ENCODE results near the gene SOWAHB. TPM values are rescaled to one million over a fixed set of nuclear protein-coding genes. Genes with fewer than 3 reads are reported as not detected.

The SOWAHB gene
- total and polyA plus RNA-seq, 8 donors: 0.73 to 29.0 (median 6.1) TPM

- DNase-seq: peak; percentile 51 to 82
- H3K9me3 ChIP-seq: no peaks in the 10 kb centered on the region
Measured at GRCh38 chr4:76867880-76868655, 29.9 kb downstream of the SOWAHB start.

DNA sequence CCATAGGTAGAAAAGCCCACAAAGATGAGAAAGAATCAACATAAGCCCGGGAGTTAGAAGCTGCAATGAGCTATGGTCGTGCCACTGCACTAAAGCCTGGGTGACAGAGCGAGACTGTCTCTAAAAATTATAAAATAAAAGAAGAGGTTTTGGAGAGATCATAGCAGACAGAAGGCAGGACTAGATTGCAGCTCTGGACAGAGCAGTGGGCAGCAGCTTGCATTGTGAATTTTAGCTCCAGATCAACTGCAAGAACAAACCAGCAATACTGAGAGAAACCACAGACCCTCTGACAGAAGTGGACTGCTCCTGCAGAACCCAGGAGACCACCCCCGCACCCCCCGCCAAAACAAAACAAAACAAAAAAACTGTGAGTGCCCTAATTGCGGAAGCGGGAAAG is 30.6 kb downstream of the SOWAHB start:
- intact Hi-C loops (cut with DNase I; ENCODE audit: low total_unique reads): loop anchor here (10.0 kb wide), 1 partner anchor 53 kb away; no protein-coding TSS in a partner anchor
- Histone ChIP-seq H3K27ac (no peak overlapping the region), H3K4me3 (no peak overlapping the region), H3K27me3 (no peaks in the 10 kb centered on the region), H3K9me3 (no peaks in the 10 kb centered on the region), H3K36me3 (no peaks in the 10 kb centered on the region), H3K4me1 (no peaks in the 10 kb centered on the region)
- no peak for DNase-seq
- TF ChIP-seq POLR2AphosphoS5 (IDR thresholded peaks at IDR 0.05): no peak
- TF ChIP-seq POLR2A (IDR thresholded peaks at IDR 0.05): no peak
- no peak for TF ChIP-seq EP300 (IDR thresholded peaks at IDR 0.05)
- no peak for TF ChIP-seq CTCF (IDR thresholded peaks at IDR 0.05)
- 81 to 91% (median 85%) methylated on average over 7 of the region's 7 CpGs for WGBS, 5 donors

More at GRCh38 chr4:76867880-76868655, 29.9 kb downstream of the SOWAHB start:
- 43 to 61% (median 48%) methylated on average over 15 to 16 of the region's 16 CpGs for WGBS, 5 donors
- Histone ChIP-seq H3K27ac (no peak overlapping the region), H3K27me3 (no peaks in the 10 kb centered on the region), H3K4me1 (no peaks in the 10 kb centered on the region), H3K36me3 (no peaks in the 10 kb centered on the region), H3K4me3 (no peak overlapping the region)
- no peak for TF ChIP-seq POLR2A (IDR thresholded peaks at IDR 0.05)
- no peak for TF ChIP-seq POLR2AphosphoS5 (IDR thresholded peaks at IDR 0.05)
- intact Hi-C loops (cut with DNase I; ENCODE audit: low total_unique reads): loop anchor here (10.0 kb wide), 1 partner anchor 53 kb away; no protein-coding TSS in a partner anchor

DNA sequence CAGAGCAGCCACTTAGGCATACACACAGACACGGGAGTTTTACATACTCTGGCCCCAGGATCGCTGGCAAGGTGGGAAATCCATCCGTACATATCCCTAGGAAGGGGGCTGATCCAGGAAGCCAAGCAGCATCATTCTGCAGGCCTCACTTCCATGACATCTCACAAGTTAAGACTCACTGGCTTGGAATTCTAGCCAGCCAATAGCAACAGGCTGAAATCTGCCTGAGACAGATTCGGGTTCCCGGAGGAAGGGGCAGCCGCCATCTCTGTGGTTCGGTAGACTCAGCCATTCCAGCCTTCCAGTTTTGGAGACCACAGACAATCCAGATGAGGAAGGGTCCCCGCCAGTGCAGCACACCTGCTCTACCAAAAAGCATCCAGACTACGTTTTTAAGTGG is 31.3 kb downstream of the SOWAHB start:
- H3K4me1 ChIP-seq: no peaks in the 10 kb centered on the region
- intact Hi-C loops (cut with DNase I; ENCODE audit: low total_unique reads): loop anchor here (10.0 kb wide), 1 partner anchor 52 kb away; no protein-coding TSS in a partner anchor
- no peak for TF ChIP-seq EP300 (IDR thresholded peaks at IDR 0.05)
- TF ChIP-seq CTCF (IDR thresholded peaks at IDR 0.05): no peak
- no peak for TF ChIP-seq POLR2A (IDR thresholded peaks at IDR 0.05)
- no peak for TF ChIP-seq POLR2AphosphoS5 (IDR thresholded peaks at IDR 0.05)
- H3K9me3 ChIP-seq: no peaks in the 10 kb centered on the region
- WGBS, 5 donors: 83 to 96% (median 91%) methylated on average over 2 to 9 of the region's 9 CpGs
- no peaks in the 10 kb centered on the region for H3K36me3 ChIP-seq
- no peak overlapping the region for H3K27ac ChIP-seq
- DNase-seq: no peak
- H3K4me3 ChIP-seq: no peak overlapping the region
- H3K27me3 ChIP-seq: no peaks in the 10 kb centered on the region

GRCh38 chr4:76858319-76858718 is 39.6 kb downstream of the SOWAHB start:
- H3K27ac ChIP-seq: no peak overlapping the region
- no peak overlapping the region for H3K4me3 ChIP-seq
- no peak for DNase-seq
- TF ChIP-seq POLR2A (IDR thresholded peaks at IDR 0.05) (no peak), CTCF (IDR thresholded peaks at IDR 0.05) (no peak), POLR2AphosphoS5 (IDR thresholded peaks at IDR 0.05) (no peak), EP300 (IDR thresholded peaks at IDR 0.05) (no peak)
- no peaks in the 10 kb centered on the region for H3K27me3 ChIP-seq
- no peaks in the 10 kb centered on the region for H3K36me3 ChIP-seq
- no peaks in the 10 kb centered on the region for H3K9me3 ChIP-seq
- peaks cover 0 to 18% (median 15%) of the 10 kb centered on the region in 4 donors for H3K4me1 ChIP-seq
- intact Hi-C loops (cut with DNase I; ENCODE audit: low total_unique reads): no loop called here
- 44 to 94% (median 77%) methylated on average over 1 of the region's 1 CpG for whole genome bisulfite sequencing, 5 donors

DNA sequence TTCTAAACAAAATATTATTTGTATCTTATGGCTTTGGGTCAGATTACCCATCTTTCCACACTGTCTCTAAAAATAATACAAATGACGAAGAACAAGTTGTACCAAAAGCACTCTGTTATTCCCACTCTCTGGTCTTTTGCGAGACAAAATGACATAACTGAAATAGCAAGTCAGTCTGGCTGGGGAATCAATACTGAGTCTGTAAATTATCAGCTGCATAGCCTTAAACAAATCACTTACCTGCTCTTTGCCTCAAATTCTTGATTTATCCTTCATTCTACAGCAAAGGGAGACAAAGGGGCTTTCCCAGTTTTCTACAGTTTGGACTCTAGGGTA is 40.9 kb downstream of the SOWAHB start:
- no peak for DNase-seq
- Histone ChIP-seq H3K9me3 (no peaks in the 10 kb centered on the region), H3K4me3 (no peak overlapping the region), H3K27me3 (no peaks in the 10 kb centered on the region), H3K4me1 (peaks cover 0 to 18% (median 15%) of the 10 kb centered on the region in 4 donors), H3K36me3 (no peaks in the 10 kb centered on the region), H3K27ac (peak overlapping the region in 2 of 5 donors; percentile 39 to 54)
- WGBS, 5 donors: 47 to 64% (median 53%) methylated on average over 2 of the region's 2 CpGs
- intact Hi-C loops (cut with DNase I; ENCODE audit: low total_unique reads): no loop called here
- no peak for TF ChIP-seq POLR2A (IDR thresholded peaks at IDR 0.05)
- TF ChIP-seq EP300 (IDR thresholded peaks at IDR 0.05): no peak
- TF ChIP-seq POLR2AphosphoS5 (IDR thresholded peaks at IDR 0.05): no peak
- TF ChIP-seq CTCF (IDR thresholded peaks at IDR 0.05): no peak

Data from stomach (tissue), 9 donors.